ENCODE data around the gene BDNF. TPM values are rescaled to one million over a fixed set of nuclear protein-coding genes. Genes with fewer than 3 reads are reported as not detected.

The BDNF gene
- polyA plus RNA-seq, 1 donor (not counting 4 experiments of a cell fraction or from before 2014, with no cell fraction given) = 0.35 TPM

- dilution Hi-C loops (cut with MboI; ENCODE audit: extremely low pct_ligation_motif_present, low sequenced_read_pairs) = no loop called here
- FAIRE-seq = no peak
Measured at GRCh38 chr11:27623945-27624523, 76.2 kb downstream of the BDNF start.

GRCh38 chr11:27622541-27623300, 77.5 kb downstream of the BDNF start:
- Histone ChIP-seq H3K4me2 (ENCODE audit: control insufficient read depth, extremely low read depth, insufficient read depth, low read depth, low read length) (no peak overlapping the region), H3K27ac (ENCODE audit: control insufficient read depth, insufficient read depth, low read length) (no peak overlapping the region), H3K9me3 (ENCODE audit: control insufficient read depth, low read depth, low read length) (no peaks in the 10 kb centered on the region), H3K4me1 (ENCODE audit: control insufficient read depth, extremely low read depth, insufficient read depth, low read length) (no peaks in the 10 kb centered on the region), H3K79me2 (ENCODE audit: control insufficient read depth, insufficient read depth, low read length) (no peaks in the 10 kb centered on the region), H3K9ac (ENCODE audit: control insufficient read depth, extremely low read depth, insufficient read depth, low read length) (no peak overlapping the region), H2AFZ (ENCODE audit: control insufficient read depth, low read length) (no peak overlapping the region), H3K36me3 (ENCODE audit: control insufficient read depth in 2 of 2, extremely low read depth in 1 of 2, insufficient read depth in 2 of 2, low read length in 2 of 2) (no peaks in the 10 kb centered on the region), H3K4me3 (ENCODE audit: control insufficient read depth in 2 of 3, extremely low read depth in 1 of 3, insufficient read depth in 2 of 3, low read depth in 1 of 3, low read length in 3 of 3) (no peak overlapping the region), H3K27me3 (ENCODE audit: control insufficient read depth, extremely low read depth, insufficient read depth, low read length) (no peaks in the 10 kb centered on the region), H4K20me1 (ENCODE audit: control insufficient read depth, extremely low read depth, insufficient read depth, low read length) (no peaks in the 10 kb centered on the region), H3K9me1 (ENCODE audit: control insufficient read depth, extremely low read depth, insufficient read depth, low read length) (no peaks in the 10 kb centered on the region)
- TF ChIP-seq EZH2 (IDR thresholded peaks at IDR 0.05; ENCODE audit: low read length) (no peak), CTCF (optimal IDR thresholded peaks at IDR 0.05 in 1 of 3, IDR thresholded peaks at IDR 0.05 in 1 of 3, conservative IDR thresholded peaks at IDR 0.05 in 1 of 3; ENCODE audit: extremely low read depth in 1 of 3, insufficient read depth in 2 of 3, low read length in 3 of 3) (no peak)
- dilution Hi-C loops (cut with MboI; ENCODE audit: extremely low pct_ligation_motif_present, low sequenced_read_pairs) = no loop called here
- DNase-seq (ENCODE audit: low read depth, low spot score) (no peak), FAIRE-seq (no peak)

More at GRCh38 chr11:27623945-27624523, 76.2 kb downstream of the BDNF start:
- Histone ChIP-seq H3K4me1 (ENCODE audit: control insufficient read depth, extremely low read depth, insufficient read depth, low read length) (no peaks in the 10 kb centered on the region), H3K9ac (ENCODE audit: control insufficient read depth, extremely low read depth, insufficient read depth, low read length) (no peak overlapping the region), H4K20me1 (ENCODE audit: control insufficient read depth, extremely low read depth, insufficient read depth, low read length) (no peaks in the 10 kb centered on the region), H3K79me2 (ENCODE audit: control insufficient read depth, insufficient read depth, low read length) (no peaks in the 10 kb centered on the region), H3K9me1 (ENCODE audit: control insufficient read depth, extremely low read depth, insufficient read depth, low read length) (no peaks in the 10 kb centered on the region), H3K27ac (ENCODE audit: control insufficient read depth, insufficient read depth, low read length) (no peak overlapping the region), H3K27me3 (ENCODE audit: control insufficient read depth, extremely low read depth, insufficient read depth, low read length) (no peaks in the 10 kb centered on the region), H3K36me3 (ENCODE audit: control insufficient read depth in 2 of 2, extremely low read depth in 1 of 2, insufficient read depth in 2 of 2, low read length in 2 of 2) (no peaks in the 10 kb centered on the region), H3K9me3 (ENCODE audit: control insufficient read depth, low read depth, low read length) (no peaks in the 10 kb centered on the region), H3K4me3 (ENCODE audit: control insufficient read depth in 2 of 3, extremely low read depth in 1 of 3, insufficient read depth in 2 of 3, low read depth in 1 of 3, low read length in 3 of 3) (no peak overlapping the region), H3K4me2 (ENCODE audit: control insufficient read depth, extremely low read depth, insufficient read depth, low read depth, low read length) (no peak overlapping the region), H2AFZ (ENCODE audit: control insufficient read depth, low read length) (no peak overlapping the region)
- no peak for DNase-seq (ENCODE audit: low read depth, low spot score)
- TF ChIP-seq EZH2 (IDR thresholded peaks at IDR 0.05; ENCODE audit: low read length) = no peak
- no peak for TF ChIP-seq CTCF (optimal IDR thresholded peaks at IDR 0.05 in 1 of 3, IDR thresholded peaks at IDR 0.05 in 1 of 3, conservative IDR thresholded peaks at IDR 0.05 in 1 of 3; ENCODE audit: extremely low read depth in 1 of 3, insufficient read depth in 2 of 3, low read length in 3 of 3)
